Cortex of kidney (tissue), 1 donor: ENCODE results near the gene LSAMP.

Experiments used
- DNase-seq: peaks from one replicate; lab custom pipeline; 2025; lab: John Stamatoyannopoulos, UW

LSAMP gene

DNA sequence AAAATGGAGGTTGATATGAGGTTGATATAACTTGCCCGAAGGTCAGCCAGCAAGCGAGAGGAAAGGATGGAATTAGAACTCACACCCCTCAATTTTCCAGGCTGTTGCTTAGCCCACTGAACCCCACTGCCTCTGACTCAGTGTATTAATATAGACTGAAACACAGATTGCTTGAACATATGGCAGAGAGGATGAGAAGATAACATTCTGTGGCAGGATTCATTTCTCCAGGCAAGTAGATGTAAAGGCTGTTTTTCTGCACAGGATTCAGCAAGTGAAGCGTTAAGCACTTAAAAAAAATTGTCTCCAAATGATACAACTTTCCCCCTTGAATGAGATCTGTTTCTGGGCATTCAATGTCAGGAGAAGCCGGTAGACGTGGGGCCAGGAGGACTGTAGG, 486.8 kb downstream of the LSAMP start:
- no peak for DNase-seq

DNA sequence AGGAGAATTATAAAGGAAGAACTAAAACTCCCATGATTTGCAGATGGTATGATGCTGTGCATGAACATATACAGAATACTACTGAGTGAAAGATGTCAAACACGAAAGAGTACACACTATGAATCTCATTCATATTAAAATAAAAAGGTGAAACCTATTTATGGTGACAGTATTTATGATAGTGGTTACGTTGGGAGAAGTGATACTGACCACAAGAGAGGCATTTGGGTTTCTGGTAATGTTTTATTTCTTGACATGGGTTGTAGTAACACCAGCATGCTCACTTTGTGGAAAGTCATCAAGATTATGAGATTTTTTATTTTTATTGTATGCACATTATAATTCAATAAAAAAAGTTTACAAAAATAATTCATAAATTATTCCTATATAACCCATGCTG, 498.0 kb downstream of the LSAMP start:
- DNase-seq, result no peak

DNA sequence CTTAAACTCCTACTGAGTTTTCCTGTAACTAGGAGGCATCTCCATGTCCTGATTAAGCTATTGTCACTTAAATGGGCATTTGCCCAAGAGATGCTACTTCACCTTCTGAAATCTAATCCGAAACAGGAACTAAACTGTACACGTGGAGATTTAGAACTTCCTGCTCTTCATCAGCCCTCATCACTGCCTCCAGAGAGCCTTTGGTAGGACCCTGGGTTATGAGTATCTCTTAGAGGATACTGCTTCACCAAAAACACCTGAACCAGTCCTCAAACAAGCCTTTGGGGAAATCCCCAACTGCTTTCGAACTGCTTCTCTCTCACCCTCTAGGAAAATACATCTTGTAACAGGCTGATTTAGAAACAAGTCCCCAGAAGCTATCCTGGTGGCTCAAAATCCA, 501.7 kb downstream of the LSAMP start:
- no peak for DNase-seq

DNA sequence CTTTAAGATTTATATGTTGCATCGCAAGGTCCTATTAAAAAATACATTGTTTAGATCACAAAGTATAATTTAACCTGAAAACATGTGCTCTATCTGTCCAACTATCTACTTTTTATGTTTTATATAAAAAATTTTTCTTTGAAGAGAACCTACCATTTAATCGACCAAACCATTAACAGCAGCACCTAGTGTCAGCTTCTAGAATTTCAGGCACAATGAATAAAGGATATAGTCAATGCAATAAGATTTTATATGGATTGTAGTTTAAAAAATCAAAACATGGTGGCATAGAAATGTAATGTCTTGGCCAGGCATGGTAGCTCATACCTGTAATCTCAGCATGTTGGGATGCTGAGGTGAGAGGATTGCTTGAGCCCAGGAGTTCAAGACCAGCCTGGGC, 508.2 kb downstream of the LSAMP start:
- DNase-seq, result no peak

DNA sequence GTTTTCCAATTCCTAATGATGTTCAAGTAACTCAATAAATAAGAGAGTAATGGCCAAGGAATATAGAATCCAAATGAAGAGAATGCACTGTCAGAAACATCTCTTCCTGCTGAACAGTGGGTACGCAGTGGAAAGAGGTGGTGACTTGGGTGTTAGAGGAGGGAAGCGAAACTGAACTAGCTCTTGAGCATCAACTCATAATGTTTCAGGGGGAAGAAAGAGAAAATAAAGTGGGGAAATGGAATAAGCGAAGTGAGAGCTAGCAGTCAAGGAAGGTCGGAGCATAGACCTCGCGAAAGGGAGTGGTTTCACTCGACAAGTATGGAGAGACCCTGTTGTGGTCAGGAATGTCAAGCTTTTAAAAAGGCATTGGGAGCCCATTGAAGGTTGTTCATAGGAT, 512.5 kb downstream of the LSAMP start:
- DNase-seq, result no peak

DNA sequence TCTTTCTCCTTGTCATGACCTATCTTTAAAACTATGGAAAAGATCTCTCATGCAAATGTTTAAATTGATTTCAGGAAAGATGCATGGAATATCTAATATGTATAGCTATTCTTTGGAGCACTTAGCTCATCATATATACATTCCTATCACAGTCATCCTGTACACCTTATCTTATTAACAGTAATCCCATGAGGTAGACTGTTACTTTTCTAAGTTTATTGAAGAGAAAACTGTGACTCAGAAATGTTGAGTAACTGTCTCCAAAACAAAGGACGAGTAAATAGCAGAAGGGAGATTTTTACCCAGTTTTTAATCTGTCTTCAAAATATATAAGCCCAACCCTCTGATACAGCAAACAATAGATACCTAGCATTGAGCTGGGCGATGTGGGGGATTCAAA, 513.7 kb downstream of the LSAMP start:
- DNase-seq, result no peak

DNA sequence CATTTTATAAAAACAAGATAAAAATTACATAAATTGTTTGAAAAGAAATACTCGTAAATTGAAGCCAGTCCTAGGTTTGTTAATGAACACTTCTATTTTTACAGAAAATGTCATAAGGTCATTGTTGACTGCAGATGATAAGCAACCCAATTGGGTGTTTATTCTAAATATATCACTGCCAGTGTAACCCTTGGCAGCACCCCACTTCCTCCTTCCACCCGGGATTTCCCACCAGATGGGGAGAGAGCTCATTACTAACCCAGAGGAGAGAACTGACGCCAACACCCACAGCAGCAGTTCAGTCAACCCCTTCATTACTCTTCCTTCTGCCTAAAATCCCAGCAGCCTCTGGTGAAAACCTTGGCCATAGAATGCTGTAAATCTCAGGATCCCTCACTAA, 514.4 kb downstream of the LSAMP start:
- no peak for DNase-seq

DNA sequence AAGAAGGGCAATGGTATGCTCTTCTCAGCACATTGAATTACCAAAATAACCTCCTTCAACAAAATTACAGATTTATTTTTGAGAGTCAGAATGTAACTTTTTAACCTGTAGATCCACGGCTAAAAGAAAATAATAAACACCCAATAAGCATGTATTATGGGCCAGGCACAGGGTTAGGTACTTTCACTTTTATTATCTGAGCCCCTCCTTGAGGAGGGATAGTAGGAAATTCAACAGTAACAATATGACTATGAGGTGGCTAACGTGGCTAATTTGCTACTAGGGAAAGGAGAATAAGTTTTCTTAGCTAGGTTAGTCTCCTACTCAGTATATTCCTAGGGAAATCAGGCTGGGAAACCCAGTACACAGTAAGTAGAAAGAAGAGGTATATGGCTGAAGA, 515.1 kb downstream of the LSAMP start:
- DNase-seq, result no peak

DNA sequence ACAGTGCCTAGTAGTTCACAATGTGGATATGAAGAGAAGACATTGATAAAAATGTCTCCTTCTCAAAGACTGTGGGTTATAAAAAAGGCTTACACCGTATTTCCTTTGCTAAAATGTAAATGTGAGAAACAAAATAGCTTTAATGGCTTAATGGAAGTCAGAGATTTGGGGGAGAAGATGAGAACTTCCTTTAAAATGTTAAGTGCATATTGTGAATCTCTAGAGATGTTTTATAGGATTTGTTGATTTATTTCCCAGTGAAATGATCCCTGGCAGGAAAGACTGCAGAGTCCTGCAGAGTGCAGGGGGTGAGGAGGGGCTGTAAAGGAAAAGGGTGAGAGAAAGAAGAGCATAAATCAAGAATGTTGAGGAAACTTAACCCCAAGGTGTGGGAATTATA, 516.9 kb downstream of the LSAMP start:
- DNase-seq, result no peak

DNA sequence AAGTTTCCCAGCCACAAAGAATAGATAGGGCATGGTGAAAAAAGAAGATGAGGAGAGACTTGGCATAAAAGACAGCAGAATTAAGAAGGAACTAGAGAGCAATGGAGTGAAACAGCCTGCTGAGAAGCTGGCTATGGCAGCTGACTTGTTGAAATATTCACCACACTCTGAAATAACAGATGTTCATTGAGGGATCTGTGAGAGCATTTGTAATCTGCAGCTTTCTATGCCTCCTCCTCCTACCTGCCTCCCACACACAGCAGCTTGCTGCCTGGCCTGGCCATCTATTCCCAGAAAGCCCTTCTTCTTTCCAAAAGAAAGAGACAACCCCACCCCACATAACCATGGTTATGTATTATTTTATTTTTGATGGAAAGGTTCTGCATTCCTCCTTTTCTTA, 518.1 kb downstream of the LSAMP start:
- DNase-seq, result no peak

DNA sequence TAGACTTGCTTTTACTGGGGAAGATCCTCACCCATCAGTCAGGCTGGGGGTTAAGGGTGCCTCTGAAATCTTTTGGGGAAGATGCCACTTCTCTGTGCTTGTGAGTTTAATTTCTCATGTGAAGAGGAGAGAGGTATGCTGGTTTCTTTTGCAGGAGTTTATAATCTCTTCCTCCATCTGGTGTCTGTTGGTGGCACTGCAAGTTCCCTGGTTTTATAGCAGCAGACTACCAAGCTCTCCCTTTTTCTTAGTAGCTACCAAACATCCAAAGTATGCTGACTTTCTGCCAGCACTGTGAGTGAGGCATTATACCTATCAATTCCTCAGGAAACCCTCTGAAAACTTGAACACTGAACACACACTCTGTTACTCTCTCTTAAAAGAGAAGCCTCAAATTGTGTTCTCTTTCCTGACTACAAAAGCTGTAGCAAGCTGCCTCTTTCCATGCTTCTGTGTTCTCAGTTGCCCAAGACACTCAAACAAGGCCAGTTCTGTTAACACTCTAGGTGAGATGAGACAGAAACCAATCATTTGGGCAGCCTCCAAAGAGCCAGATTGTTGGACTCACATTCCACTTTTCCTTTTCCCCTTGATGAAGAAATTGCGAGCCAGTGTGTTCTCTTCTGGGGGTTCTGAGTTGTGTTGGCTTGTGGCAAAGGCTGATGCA, 522.5 kb downstream of the LSAMP start:
- no peak for DNase-seq

DNA sequence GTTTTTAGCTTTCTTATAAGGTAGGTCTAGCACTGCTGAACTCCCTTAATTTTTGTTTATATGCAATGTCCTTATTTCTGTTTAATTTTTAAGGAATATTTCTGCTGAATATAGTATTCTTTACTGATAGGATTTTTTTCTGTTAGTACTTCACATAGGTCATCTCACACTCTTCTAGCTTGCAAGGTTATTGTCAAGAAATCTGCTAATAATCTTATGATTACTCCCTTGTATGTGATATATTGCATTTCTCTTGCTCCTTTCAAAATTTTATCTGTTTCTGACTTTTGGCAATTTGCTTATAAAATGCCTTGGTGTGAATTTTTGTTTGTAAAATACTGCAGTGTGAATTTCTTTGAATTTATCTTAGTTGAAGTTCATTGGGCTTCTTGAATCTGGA, 523.6 kb downstream of the LSAMP start:
- DNase-seq, result no peak

DNA sequence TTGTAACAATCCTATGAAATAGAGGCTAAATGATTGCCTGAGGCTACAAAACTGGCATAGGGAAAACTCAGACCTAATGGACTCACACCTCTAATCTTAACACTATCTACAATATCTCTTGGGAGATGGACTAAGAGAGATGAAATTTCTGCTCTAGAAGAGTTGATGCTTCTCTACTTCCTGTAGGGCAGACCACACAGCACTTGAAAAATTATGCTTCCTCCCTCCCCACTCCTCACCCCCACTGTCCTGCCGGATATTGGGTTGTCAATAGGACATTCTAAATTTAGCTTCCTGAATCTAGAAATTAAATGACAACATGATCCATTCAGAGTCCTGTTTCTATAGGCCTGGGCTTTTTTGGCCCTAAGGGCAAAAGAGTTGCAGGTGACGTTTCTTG, 526.4 kb downstream of the LSAMP start:
- DNase-seq, result no peak

DNA sequence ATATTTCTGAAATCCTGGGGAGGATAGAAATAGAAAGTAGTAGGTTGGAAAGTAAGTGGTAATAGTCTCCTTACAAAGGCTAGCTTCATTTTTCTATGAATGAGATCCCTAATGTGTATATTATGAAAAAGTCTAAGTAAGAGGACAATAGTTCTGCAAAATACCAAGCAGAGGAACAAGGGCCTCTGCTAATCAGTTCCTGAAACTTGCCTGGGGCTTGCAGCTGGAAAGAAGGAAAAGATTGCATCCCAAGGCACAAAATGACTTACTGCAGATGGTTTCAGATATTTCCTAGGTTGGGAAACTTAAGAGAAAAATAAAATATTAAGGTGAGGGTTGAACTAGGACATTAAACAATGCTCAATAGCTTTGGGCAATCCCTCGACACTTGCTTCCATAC, 528.4 kb downstream of the LSAMP start:
- no peak for DNase-seq

DNA sequence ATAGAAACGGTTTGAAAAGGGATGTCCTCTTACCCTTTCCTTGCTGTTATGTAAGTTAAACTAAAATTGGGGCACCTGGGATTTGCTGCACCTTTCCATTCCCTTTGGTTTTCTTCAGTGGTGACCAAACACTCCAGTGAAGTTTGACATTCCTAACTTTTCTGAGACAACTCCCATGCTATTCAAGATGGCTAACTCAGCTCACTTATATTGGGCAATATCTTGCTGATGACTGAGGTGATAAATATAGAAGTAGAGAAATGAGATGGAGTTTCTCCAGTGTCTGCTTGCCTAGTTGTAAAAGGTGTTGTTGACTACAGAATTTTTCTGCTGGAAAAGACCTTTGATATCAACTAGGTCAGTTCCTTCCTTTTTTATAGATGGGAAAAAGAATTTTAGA, 530.2 kb downstream of the LSAMP start:
- no peak for DNase-seq

DNA sequence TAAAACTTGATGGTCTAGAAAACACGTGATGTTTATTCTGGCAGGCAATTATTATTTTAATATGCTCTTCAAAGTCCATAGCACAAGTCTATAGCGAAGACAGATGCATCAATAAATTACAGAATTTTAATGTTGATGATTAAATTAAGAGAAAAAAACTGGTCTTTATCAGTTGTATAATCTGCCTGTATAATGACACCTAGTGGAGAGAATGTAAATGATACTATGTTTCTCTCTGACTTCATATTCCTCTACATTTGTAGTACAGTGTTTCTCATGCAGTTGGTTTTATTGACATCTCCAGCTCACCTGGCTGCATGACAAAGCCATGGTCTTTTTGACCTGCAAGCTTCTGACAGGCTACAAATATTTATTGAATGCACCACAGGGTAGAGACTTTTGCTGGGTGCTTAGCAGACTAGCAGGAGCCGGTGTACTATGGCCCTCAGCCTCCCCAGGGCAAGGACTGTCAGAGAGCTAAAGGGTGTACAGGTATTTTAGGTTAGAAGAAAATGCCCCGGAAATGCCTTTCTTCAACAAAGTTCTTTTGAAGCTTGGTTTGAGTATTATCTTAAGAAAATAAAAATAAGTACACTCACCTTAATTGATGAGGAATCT, 532.1 kb downstream of the LSAMP start:
- no peak for DNase-seq

DNA sequence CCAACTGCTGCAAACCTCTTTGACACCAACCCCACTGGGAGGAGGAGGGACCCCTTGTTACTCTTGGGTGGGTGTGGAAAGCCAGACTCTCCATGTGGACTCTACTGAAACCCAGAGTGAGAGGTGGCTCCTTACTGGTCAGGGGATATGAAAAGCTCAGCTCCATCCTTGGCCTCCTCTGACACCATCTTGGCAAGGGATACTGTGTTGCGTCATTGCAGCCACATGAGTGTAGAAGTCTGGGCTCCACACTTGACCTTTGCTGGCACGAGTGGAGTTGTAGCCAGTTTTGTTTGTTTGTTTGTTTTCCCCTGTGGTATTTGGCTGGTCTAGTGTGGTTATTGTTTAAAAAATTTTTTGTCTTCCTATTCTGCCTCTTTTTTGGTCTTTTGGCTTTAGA, 532.9 kb downstream of the LSAMP start:
- DNase-seq, result no peak

DNA sequence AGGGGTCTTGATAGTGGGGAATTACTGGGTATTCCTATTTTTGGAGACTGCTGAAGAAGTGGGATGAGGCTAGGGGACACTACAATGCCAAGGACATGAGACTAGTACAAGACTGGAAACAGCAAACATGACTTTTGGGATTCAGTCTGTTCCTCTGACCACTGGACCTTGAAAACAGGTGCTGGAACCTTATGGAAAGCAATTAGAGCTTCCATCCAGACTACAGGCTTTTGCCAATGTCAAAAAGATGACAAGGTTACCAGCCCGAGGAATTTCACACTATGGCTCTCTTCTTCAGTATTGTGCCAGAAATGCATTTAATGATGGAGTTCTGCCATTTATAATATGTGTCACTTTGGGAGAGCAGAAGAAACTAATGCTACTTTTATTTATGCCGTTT, 539.4 kb downstream of the LSAMP start:
- DNase-seq, result no peak

DNA sequence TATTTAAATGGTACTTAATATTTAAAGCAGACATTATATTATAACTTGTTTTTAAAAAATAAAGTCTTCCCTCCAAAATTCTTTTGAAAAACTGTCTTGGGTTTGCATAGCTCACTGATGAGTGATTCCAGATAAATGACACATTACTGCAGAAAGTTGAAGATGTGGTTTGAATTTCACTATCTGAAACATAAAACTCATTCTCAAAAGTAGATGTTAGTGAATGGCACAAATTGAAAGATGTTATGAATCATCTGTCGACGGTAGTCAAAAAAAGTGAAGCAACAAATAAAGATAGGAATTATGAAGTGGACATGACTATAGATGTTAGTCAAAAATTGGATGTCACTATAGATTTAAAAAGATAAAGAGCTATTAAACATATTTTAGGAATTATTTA, 541.4 kb downstream of the LSAMP start:
- DNase-seq, result no peak

DNA sequence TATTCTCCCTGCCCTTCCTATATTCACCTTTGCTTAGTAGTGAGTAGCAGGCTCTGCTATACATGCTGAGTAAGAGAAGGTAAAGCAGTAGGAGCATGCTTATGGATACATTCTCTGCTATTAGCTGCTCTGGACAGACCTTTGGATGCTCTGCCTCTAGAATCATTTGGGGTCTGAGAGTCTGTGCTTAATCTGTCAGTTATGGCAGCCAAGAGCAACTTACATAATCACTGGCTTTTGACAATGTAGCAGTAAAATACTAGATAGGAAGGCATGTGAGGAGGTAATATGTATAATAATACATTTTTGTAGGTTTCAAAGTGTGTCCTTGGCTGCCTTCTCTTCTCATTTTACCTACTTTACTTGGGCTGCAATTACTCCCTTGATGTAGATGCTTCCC, 544.3 kb downstream of the LSAMP start:
- no peak for DNase-seq

DNA sequence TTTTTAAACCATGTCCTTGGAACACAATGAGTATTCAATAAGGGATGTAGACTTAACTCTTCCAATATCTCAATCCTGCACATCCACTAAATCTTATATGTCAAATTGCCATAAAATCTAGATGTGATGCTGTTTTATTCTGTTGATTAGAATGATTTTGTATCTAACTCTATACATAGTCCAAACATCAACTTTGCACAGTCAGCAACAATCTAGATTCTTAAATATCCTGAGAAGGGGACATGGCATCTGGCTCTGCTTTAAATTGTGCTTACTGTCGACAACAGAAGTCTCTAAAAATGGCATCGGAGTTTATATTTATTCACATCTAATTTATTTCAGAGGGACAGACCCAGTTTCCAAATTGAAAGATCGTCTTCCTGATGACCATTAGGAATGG, 545.8 kb downstream of the LSAMP start:
- DNase-seq, result no peak

DNA sequence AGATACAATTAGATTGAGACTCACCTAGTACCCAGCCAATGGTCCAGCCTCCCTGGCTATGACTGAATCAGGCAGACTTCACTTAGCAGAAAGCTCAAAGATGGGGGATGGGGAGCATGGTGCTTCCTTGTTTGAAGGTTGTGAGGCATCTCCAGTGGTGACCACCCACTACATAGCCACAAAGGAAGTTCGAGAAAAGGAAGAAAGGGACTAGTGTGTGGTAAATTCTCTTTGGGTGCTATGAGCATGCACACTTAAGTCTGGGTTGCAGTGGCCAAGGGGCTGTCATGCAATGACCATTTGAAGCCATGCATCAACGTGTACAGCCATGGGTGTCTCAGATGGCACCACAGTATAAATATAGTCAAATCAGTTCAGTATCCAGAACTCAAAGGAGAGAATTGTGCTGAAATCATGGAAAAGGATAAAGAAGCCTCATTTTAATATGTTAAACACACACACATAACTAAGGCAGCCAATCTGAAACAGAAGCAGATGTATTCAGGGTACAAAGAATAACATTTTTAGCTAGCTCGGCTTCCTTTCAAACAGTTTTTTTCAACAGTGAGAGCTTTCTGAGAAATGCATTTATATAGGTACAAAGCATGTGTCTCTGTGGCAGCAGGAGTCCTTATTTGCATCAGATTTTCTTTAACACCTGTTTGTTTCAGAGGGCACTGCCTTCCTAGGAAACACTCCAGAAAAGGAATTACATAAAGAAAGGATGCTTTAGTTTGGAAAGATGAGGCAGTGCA, 546.5 kb downstream of the LSAMP start:
- DNase-seq, result no peak

DNA sequence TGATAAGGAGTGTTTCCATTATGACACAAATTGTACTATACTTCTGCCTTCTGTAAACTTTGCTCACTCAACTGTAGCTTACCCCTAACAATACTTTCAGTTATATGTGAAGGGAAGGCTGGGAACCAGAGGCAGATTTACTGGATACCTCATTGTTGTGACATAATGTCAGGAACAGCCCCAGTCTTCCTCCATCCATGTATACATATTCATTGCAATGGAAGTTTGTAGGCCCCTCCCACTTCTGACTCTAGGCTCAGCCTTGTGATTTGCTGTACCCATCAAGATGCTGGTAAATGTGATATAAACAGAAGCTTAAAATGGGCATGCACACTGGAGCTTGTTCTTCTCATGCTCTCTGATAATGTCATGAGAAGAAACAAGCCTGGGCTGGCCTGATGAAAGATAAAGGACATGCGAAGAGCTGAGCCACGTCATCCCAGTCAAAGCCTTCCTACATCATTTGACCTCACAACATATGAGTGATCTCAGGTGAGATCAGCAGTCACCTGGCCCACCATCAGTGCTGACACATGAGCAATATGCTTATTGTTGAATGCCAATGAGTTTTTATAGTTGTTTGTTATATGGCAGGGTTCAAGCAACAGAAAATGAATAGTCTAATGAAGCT, 554.2 kb downstream of the LSAMP start:
- DNase-seq, result no peak
